GDM1 (cell line): ENCODE results near the gene VPS13D.

Experiments used
- DNase-seq: peaks from one replicate; lab custom pipeline; 2025; lab: John Stamatoyannopoulos, UW

The VPS13D gene

GRCh38 chr1:12488666-12489354, 259.0 kb downstream of the VPS13D start:
- no peak for DNase-seq

- DNase-seq: no peak
Observed at GRCh38 chr1:12490532-12491142, 260.8 kb downstream of the VPS13D start.

GRCh38 chr1:12491656-12492055, 261.8 kb downstream of the VPS13D start:
- no peak for DNase-seq

GRCh38 chr1:12495725-12496124, 265.9 kb downstream of the VPS13D start:
- DNase-seq: no peak

GRCh38 chr1:12496154-12496961, 266.5 kb downstream of the VPS13D start:
- no peak for DNase-seq

- DNase-seq: no peak
Observed at GRCh38 chr1:12499539-12500240, 269.9 kb downstream of the VPS13D start.

- no peak for DNase-seq
Observed at GRCh38 chr1:12501661-12502060, 271.8 kb downstream of the VPS13D start.

- DNase-seq: no peak
Observed at GRCh38 chr1:12502336-12503109, 272.7 kb downstream of the VPS13D start.

GRCh38 chr1:12503709-12504108, 273.9 kb downstream of the VPS13D start:
- no peak for DNase-seq

GRCh38 chr1:12504601-12505000, 274.8 kb downstream of the VPS13D start:
- DNase-seq: no peak

- DNase-seq: no peak
Observed at GRCh38 chr1:12505231-12505630, 275.4 kb downstream of the VPS13D start.

GRCh38 chr1:12505639-12506280, 275.9 kb downstream of the VPS13D start:
- DNase-seq: no peak

GRCh38 chr1:12506281-12507280, 276.8 kb downstream of the VPS13D start:
- no peak for DNase-seq

GRCh38 chr1:12507631-12508030, 277.8 kb downstream of the VPS13D start:
- DNase-seq: no peak

GRCh38 chr1:12508849-12509248, 279.0 kb downstream of the VPS13D start:
- DNase-seq: no peak

GRCh38 chr1:12511128-12511484, 281.3 kb downstream of the VPS13D start:
- DNase-seq: no peak

GRCh38 chr1:12511516-12512468, 282.0 kb downstream of the VPS13D start:
- DNase-seq: no peak

- DNase-seq: no peak
Observed at GRCh38 chr1:12513181-12513580, 283.4 kb downstream of the VPS13D start.

- DNase-seq: no peak
Observed at GRCh38 chr1:12514590-12514989, 284.8 kb downstream of the VPS13D start.
